Effector CD8-positive, alpha-beta T cell (primary cell): ENCODE measurements around the gene JAKMIP2.
A peak's percentile ranks its signal among the peaks of the same experiment; 100 is the strongest.
"Not testable (repeated sequence)": the region's sequence is repeated elsewhere in the genome, so short reads cannot be mapped to it uniquely, and the experiment has no call there.

Experiments
- DNase-seq: peaks from one replicate; lab custom pipeline; 2025; lab: John Stamatoyannopoulos, UW
- total RNA-seq, 4 experiments: gene quantifications; one replicate each; lab custom pipeline; 2026; lab: John Stamatoyannopoulos, UW

Gene JAKMIP2
- total RNA-seq = 8.0 to 69.0 (median 32.8) reads per million in 4 experiments

DNA sequence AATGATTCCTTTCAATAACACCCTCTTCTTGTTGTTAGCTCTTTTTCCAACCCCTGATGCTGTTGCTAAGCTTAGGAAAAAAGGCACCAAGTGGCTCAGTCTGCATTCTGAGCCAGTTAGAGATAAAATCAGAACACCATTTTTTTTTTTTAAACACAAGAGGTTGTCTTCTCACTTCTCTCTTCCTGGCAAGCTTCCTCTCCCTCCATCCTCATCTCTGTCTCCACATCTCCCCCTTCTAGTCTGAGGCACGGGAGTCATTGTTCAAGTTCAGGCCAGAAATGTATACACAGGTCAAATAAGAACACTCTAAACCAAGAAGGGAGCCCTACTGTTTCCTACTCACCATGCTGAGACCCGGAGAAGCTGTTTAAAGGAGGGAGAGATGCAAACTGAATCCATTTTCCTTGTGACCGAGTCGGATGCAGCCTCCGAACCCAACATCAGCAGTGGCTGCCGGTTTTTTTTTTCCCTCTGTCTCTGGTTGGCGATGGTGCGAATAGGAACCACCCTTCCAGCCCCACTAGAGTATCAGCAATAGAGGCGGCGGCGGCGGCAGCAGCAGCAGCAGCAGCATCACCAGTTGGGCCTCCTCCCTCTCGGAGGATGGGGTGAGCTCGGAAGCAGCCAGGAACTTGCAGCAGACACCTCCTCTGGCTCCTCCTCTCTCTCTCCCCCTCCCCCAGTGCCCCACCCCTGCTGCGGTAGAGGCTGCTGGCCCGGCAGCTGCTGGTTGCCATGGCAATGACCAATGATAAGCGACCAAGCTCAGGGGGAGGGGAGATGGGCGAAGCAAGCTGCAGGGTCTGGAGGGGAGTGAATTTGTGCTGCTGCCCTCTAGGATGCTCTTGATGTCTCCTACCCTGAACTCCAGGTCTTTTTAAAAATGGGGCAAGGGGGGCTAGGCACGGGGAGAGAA, at the start of gene JAKMIP2:
Gene JAKMIP2, minus strand, starts transcription at position 619 of the 919 bp plus-strand sequence. CDS start 110,922 bp downstream, outside the sequence.
- DNase-seq = peak; percentile 22

DNA sequence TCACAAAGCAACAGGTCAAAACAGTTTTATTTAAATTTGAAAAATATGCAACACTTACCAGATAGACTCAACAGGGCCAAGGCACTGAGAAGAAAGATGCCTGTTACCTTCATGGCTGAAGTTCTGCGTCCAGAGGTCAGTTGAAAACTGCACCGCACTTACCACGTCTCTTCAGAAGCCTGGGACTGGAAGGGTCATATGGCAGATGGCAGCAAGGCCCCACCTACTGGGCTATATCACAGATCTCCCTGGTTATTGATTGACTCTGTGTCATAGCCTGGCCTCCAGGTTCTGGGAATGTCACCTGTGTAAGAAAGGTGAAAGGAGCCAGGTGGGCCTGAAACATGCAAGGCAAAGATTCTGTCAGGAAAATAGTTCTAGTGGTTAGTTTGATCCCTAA, 48.9 kb upstream of the JAKMIP2 start, which contains the start of gene SPINK1:
Gene SPINK1, minus strand, starts transcription at position 207 of the 400 bp plus-strand sequence. Its CDS starts 94 bp downstream, at position 113.
- no peak for DNase-seq

DNA sequence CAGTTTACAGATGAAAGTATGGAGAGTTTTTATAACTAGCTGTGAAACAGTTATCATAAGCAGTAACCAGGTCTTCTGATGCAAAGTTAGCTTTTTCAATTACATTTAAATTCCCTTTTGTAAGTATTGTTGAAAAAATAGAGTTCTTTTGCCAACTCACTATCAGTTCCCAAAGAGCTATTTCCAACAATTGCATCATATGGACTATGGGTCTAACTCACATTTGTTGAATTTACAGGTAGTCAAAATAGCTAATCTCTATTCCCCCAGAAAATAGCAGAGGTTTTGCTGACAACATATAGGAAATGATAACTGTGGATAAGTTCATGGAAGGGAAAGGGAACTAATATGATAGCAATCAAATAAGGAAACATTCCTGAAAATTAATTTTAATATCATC, 47.5 kb upstream of the JAKMIP2 start:
- DNase-seq = no peak

DNA sequence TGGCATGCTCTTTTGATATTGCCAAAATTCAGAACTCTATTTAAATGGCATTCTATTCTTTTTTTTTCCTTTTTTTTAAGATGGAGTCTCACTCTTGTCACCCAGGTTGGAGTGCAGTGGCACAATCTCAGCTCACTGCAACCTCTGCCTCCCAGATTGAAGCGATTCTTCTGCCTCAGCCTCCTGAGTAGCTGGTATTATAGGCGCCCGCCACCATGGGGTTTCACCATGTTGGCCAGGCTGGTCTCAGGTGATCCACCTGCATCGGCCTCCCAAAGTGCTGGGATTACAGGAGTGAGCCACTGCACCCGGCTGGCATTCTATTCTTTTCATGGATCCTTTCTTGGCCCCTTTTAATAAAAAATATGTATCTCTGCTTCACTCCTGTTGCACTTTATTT, 44.5 kb upstream of the JAKMIP2 start:
- not testable (repeated sequence) for DNase-seq

DNA sequence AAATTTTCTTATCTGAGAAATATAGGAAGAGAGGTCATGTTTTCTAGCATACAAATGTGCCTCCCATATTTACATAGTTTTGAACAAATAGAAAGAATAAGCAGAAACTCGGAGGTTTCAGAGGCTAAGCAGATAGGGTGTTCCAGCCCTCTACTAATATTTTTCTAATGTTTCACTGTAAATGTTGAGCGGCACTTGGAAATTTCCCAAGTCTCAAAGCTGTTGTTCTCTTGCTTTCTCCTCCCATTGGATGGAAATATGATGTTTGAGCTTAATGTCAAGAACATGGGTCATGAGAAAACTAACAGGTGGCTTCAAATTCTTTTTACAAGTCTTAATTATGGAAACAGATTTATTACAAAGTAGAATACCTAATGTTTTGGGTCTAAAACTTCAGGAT, 43.8 kb upstream of the JAKMIP2 start:
- no peak for DNase-seq

DNA sequence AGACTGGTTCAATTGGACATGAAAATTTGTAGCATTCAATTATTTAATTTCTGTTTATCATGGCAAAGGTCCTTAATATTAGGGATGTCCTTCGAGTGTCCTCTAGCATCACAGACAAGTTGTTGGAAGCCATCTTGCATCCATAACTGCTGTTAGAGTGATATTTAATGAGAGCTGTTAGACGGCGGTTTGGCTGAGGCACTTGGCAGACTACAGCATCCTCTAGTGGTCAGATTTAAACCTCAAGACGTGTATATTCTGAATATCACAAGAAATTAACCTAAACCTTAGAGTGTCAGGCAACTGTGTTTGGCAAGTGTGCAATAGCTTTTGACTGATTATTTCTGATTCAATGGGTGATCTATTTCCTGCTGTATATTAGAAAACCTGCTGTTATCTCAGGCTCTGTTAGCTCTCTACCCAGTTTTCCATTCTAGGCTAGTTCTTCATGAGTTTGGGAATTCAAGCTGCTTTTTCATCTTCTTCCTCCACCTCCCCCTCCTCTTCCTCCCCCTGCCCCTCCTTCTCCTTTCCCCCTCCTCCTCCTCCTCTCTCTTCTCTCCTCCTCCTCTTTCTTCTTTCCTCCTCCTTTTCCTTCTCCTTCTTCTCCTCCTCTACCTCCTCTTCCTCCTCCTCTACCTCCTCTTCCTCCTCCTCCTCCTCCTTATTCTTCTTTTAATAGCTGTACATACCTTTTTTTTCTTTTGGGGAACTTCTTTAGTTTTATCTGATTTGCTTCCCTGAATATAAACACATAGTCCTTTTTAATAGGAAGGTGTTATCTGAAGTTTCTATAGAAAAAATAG, 40.4 kb upstream of the JAKMIP2 start:
- no peak for DNase-seq

DNA sequence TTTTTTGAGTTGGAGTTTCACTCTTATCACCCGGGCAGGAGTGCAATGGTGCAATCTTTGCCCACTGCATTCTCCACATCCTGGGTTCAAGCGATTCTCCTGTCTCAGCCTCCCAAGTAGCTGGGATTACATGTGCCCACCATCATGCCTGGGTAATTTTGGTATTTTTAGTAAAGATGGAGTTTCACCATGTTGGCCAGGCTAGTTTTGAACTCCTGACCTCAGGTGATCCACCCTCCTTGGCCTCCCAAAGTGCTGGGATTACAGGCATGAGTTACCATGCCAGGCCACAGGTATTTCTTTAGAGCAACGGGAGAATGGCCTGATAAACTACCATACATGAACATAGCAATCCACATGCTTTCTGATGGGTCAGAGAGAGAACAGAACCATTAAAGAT, 39.7 kb upstream of the JAKMIP2 start:
- not testable (repeated sequence) for DNase-seq

DNA sequence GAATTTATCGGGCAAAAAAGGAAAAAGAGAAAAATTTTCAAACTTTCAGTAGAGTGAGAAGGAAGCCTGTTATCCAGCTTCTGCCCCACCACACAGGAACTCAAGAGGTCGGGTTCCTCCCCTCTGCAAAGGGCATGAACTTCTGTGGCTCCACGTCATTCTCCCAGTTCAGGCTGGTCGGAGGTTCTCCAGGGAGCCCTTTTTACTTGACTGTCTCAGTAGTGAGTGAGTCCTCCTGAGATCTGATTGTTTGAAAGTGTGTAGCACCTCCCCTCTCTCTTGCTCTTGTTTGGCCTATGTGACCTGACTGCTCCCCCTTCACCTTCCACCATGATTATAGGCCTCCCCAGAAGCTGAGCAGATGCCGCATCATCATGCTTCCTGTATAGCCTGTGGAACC, 39.2 kb upstream of the JAKMIP2 start:
- DNase-seq = no peak

DNA sequence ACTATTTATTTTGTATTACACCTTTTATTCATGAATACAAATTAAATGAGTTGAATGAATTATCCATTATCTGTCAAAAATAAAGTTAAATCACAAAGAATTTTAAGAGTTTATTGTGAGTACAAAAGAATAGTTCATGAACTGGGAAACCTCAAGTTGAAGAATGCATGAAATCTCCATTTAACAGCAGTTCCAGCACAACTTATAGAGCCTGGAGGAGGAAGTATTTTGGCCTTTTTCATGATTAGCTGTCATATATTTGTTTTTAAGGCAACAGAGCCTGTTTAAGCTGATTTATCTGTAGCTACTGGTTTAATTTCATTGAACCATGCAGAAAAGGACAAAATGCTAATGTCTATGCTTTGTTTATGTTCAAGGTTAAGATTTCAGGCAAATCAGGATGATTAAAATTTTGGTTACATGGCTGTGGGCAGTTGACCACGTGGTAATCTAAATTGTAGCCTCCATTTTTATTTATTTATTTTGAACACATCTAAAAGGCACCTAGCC, 36.8 kb upstream of the JAKMIP2 start:
- no peak for DNase-seq

DNA sequence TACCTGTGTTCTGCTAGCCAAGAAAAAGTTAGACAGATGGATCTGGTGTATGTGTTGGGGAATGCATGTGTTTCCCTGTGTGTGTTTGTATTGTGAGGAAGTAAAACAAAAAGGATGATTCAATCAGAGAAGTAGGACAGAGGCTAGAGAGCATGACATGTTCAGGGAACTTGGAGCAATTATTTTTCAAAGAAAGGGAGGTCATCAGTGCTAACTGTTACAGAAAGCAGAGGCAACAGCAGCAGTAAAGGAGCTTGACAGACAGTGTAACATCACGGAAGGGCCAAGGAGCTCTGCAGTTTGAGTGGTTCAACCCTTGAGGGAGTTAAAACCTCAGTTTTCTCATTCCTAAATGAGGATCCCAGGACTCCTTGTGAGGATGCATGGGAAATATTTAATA, 35.8 kb upstream of the JAKMIP2 start:
- no peak for DNase-seq

DNA sequence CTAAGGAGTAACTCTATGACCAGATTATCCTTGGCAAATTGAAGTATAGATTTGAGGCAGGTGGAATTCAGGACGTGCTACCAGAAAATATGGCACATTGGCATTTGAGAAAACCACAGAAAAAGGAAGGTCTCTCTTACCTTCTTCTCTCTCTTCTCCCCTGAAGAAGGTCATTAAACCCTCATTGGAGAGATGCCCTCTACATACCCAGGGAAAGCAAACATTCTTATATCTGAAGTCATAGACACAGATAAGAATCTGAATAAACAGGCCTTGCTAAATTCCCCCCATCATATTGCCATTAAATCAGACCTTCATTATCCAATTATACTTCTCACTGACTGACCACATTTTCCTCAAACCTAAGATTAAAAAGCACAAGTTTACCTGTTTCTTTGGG, 31.2 kb upstream of the JAKMIP2 start:
- no peak for DNase-seq

DNA sequence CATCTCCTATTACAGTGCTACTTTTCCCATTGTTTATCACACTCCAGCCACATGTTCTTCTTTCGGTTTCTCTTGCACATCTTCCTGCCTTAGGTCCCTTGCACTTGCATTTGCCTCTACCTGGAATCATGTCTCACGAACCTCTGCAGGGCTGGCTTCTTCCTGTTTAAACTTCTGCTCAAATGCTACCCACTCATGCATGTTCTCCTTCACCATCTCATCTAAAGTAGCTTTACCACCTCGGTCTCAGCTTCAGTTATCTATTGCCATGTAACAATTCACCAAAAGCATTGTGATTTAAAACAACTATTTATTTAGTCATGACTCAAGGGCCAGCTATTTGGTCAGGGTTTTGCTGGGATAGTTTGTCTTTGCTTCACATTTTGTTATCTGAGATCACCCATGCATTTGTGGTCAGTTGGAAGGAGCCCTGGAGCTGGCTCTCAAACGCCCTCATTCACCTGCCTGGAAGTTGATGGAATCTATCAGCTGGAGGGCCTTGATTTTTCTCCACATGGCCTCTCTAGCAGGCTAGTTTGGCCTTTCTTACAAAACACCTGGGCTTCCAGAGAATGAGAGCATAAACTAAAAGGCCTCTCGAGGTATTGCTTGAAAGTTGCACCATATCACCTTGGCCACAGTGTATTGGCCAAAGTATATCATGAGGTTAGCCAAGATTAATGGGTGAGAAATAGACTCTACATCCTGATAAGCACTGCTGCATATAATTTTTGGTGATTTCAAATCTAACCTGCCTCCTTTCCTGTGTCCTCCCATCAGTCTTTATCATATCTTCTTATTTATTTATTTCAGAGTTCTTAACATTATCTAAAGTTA, 27.5 kb upstream of the JAKMIP2 start:
- DNase-seq = no peak

DNA sequence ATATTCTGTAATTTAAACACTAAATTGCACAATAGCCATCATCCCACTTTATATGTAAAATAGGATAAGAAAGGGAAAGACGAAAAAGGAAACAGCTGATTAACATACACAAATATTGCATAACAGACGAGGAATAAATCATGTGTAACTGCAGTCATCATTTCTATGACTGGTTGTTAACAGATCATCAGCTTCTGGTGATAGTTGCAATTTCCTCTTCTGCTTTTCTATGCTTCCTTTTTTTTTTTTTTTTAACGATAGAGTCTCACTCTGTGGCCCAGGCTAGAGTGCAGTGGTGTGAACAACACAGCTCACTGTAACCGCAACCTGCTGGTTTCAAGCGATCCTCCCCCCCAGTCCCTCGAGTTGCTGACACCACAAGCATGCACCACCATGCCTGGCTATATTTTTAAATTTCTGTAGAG, 22.5 kb upstream of the JAKMIP2 start:
- DNase-seq = no peak

DNA sequence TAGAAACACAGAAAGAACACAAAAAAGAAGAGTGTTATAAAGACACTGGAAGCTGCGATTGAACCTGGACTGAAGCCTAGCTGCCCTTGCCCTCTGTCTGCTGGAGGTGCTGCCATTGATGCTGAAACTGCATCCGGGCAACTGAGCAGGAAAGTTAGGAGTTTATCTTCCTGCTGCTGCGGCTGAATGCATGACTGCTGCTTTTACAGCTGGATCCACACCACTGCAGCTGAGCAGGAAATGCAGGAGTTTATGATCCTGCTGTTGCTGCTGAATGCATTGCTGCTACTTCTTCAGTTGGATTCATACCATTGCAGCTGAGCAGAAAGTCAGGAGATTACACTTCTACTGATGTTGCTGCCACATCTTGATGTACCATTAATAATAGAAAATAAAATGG, 21.8 kb upstream of the JAKMIP2 start:
- DNase-seq = no peak

DNA sequence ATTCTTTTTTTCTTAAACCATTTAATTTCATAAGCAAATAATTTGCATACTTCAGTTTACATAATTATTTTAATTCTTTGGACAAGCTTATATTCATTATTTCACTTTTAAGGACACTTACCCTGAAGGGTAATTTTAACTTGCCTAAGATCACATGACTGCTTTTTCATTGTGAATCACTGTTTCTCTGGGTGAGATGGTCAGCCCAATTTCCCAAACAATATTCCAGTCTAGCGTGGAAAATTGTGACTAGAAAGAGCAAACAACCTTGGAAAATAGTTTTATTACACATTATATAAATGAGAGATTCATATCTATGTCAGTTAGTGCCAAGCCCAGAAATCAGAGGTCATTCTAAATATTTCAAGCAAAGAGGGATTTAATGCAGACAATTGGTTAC, 21.4 kb upstream of the JAKMIP2 start:
- DNase-seq = no peak

DNA sequence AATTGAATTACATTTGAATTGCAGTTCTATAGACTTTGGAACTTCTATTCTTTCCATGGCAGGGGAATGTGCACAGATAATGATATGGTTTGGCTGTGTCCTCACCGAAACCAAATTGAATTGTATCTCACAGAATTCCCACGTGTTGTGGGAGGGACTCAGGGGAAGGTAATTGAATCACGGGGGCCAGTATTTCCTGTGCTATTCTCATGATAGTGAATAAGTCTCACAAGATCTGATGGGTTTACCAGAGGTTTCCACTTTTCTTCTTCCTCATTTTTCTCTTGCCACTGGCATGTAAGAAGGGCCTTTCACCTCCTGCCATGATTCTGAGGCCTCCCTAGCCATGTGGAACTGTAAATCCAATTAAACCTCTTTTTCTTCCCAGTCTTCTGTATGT, 20.6 kb upstream of the JAKMIP2 start:
- DNase-seq = not testable (repeated sequence)

DNA sequence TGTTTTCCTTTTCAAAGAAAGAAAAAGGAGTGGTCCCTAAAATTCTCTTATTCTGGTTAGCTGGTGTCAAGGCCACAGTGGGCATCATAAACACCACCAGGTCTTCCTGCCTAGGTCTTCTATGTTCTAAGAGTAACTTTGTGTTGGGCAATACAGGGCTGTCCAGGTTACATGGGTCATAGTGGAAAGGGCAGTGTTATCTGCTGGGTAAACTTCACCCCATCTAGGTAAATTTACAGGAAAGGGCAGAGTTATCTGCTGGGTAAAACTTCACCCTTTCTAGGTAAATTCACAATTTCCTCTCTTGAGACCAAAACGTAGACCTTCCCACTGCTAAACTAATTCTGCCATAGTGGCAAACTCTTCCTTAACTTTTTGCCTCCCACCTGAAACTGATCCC, 18.9 kb upstream of the JAKMIP2 start:
- DNase-seq = no peak

DNA sequence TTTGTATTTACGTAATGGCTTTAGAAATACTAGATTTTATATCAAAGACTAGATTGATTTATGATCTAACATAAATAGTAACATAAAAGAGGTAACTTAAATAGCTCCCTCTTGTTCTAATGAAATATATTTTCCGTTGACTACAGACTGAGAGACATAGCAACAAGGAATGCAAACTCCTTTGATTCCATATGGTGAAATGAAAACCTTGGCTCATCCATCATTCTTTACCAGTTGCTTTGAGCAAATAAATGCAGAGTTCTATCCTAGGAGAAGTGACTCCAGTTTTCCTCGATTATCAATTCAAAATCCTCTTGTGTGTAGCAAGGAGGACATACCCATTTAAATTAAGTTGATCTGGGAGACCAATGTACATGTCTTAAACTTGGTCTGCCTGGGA, 18.0 kb upstream of the JAKMIP2 start:
- DNase-seq = no peak

DNA sequence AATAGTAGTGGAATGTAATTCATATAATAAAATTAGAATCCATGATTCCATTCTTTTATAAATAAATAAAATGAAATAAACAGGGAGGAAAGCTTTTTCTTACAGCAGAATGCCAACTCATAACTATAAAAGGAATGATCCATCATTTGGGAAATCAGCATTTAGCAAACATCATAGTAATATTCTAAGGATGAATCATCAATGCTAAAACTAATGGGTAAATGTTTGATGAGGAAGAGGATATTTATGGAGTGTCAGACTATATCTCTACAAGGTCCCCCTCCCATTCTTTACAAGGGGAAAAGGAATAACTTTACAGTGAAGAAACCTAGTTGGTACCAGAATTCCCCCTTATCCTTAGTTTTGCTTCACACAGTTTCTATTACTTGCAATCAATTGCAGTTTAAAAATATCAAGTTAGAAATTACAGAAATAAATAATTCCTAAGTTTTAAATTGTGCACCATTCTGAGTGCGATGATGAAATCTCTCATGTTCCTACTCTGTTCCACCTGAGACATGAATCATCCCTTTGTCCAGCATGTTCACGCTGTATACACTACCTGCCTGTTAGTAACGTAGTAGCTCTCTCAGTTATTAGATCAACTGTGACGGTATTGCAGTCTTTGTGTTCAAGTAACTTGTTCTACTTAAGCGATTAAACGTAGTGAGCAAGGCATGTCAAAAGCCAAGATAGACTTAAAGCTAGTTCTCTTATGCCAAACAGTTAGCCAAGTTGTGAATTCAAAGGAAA, 14.2 kb upstream of the JAKMIP2 start:
- DNase-seq = no peak

DNA sequence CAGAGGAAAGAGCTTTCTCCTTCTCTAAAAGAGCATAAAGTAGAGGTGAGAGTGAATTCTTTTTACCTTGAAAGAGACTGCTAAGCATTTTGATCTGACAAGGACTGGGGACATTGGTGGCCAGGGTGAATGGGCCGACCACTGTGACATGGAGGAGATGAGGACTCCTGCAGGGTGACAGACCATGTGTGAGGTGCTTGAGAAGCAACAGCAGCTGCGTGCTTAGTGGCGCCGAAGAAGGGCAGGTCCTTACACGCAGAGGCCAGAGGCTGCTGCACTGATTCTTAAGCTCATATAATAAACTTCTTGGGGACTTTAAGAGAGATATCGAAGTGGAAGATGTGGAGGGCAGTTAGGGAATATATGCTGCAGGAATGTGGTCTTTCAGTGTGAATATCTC, 8.7 kb upstream of the JAKMIP2 start:
- no peak for DNase-seq

DNA sequence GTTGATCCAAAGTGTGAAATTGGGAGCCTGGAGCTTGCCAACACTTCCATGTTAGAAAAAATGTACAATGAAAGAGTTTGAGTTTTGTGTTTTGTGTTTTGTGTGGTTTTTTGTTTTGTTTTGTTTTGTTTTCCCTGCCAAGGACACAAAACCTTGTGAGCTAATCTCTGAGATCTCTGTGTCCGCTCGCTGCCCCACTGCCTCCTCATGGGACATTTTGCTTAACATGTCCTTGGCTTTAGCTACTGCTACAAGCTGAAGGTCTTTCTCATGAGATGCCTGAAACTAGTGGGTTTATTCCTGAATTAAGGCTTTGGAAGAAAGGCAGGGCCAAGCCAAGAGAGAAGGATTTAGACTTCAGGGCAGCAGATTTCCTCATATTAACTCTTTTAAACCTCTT, 7.3 kb upstream of the JAKMIP2 start:
- DNase-seq = no peak
